HG02763 (cell line): Measurements from ENCODE around the gene ST6GALNAC4.

ENCODE experiments used
- ATAC-seq: cut with Tn5 transposase; IDR thresholded peaks from one replicate; pipeline ENCODE4 v1.9.1; 2021; ENCODE audit warnings: mild to moderate bottlenecking, moderate library complexity; ENCODE audit not compliant: unreplicated experiment

ST6GALNAC4 gene

GRCh38 chr9:127916720-127917581 is at the start of gene ST6GALNAC4:
TSS of gene ST6GALNAC4 (minus strand) at chr9:127917041. CDS start at chr9:127916419, 622 bp downstream.
- peak; percentile 73 for ATAC-seq

- no peak for ATAC-seq
Observed at GRCh38 chr9:127965953-127966352, 49.1 kb upstream of the ST6GALNAC4 start.

GRCh38 chr9:127963359-127964064 is 46.7 kb upstream of the ST6GALNAC4 start:
- ATAC-seq: no peak

GRCh38 chr9:127963041-127963358 is 46.2 kb upstream of the ST6GALNAC4 start:
- no peak for ATAC-seq

GRCh38 chr9:127962278-127962677 is 45.4 kb upstream of the ST6GALNAC4 start:
- ATAC-seq: no peak

- no peak for ATAC-seq
Observed at GRCh38 chr9:127961613-127962155, 44.8 kb upstream of the ST6GALNAC4 start.

- no peak for ATAC-seq
Observed at GRCh38 chr9:127961155-127961490, 44.3 kb upstream of the ST6GALNAC4 start.

GRCh38 chr9:127960410-127961154 is 43.7 kb upstream of the ST6GALNAC4 start:
- no peak for ATAC-seq

GRCh38 chr9:127959841-127960409 is 43.1 kb upstream of the ST6GALNAC4 start:
- no peak for ATAC-seq

- no peak for ATAC-seq
Observed at GRCh38 chr9:127959398-127959797, 42.6 kb upstream of the ST6GALNAC4 start.

- no peak for ATAC-seq
Observed at GRCh38 chr9:127958728-127959127, 41.9 kb upstream of the ST6GALNAC4 start.

GRCh38 chr9:127955294-127956015 is 38.6 kb upstream of the ST6GALNAC4 start:
- ATAC-seq: no peak

GRCh38 chr9:127954831-127955293 is 38.0 kb upstream of the ST6GALNAC4 start:
- ATAC-seq: no peak

- no peak for ATAC-seq
Observed at GRCh38 chr9:127953768-127954505, 37.1 kb upstream of the ST6GALNAC4 start.

GRCh38 chr9:127953154-127953553 is 36.3 kb upstream of the ST6GALNAC4 start:
- no peak for ATAC-seq

- no peak for ATAC-seq
Observed at GRCh38 chr9:127950513-127951289, 33.9 kb upstream of the ST6GALNAC4 start.

GRCh38 chr9:127949827-127950512 is 33.1 kb upstream of the ST6GALNAC4 start:
- ATAC-seq: no peak
